NB4 (cell line): ENCODE measurements around the gene ADAMTS16.

ENCODE experiments used
- DNase-seq: peaks from one replicate; pipeline ENCODE4 v3.0.0; 2010; ENCODE audit warnings: low read depth
- H3K4me3 ChIP-seq: one replicate; pipeline ENCODE4 v1.5.1; 2011; ENCODE audit warnings: mild to moderate bottlenecking, low read depth, low read length, moderate library complexity
- MYC ChIP-seq: IDR thresholded peaks from 2 replicates; pipeline ENCODE4 v1.6.1; 2011; ENCODE audit warnings: low read depth, low read length
- POLR2A ChIP-seq: IDR thresholded peaks from 2 replicates; pipeline ENCODE4 v1.6.1; 2011; ENCODE audit warnings: mild to moderate bottlenecking; ENCODE audit not compliant: insufficient read length; ENCODE audit errors: extremely low read depth
- TF ChIP-seq, protein P1 (sequence below): IDR thresholded peaks from 2 replicates; pipeline ENCODE4 v1.6.1; 2011; ENCODE audit warnings: low read depth, low read length
- TF ChIP-seq, protein P2 (sequence below): IDR thresholded peaks from one replicate; pipeline ENCODE4 v1.5.1; 2012; ENCODE audit warnings: low read depth, low read length

Gene ADAMTS16

DNA sequence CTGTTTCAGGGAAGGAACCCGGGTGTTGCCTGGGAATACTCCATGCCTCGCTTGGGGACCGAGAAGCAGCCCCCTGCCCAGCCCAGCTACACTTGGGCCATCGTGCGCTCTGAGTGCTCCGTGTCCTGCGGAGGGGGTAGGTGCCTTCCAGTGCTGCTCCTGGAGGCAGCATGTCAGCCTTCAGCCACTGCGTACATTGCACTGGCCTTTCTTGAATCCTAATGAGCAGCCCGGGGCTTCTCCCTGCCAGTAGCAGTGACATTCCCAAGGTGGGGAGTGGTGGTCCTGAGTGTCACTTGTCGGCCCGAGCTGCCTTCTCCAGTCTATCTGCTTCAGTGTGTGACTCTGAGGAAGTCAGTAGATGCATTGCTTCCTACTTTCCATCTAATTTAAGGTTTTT, 101.9 kb downstream of the ADAMTS16 start:
- no peak for DNase-seq
- H3K4me3 ChIP-seq: no peak overlapping the region
- TF ChIP-seq, protein P1, sequence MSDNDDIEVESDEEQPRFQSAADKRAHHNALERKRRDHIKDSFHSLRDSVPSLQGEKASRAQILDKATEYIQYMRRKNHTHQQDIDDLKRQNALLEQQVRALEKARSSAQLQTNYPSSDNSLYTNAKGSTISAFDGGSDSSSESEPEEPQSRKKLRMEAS: no peak
- no peak for TF ChIP-seq POLR2A
- TF ChIP-seq, protein P2, sequence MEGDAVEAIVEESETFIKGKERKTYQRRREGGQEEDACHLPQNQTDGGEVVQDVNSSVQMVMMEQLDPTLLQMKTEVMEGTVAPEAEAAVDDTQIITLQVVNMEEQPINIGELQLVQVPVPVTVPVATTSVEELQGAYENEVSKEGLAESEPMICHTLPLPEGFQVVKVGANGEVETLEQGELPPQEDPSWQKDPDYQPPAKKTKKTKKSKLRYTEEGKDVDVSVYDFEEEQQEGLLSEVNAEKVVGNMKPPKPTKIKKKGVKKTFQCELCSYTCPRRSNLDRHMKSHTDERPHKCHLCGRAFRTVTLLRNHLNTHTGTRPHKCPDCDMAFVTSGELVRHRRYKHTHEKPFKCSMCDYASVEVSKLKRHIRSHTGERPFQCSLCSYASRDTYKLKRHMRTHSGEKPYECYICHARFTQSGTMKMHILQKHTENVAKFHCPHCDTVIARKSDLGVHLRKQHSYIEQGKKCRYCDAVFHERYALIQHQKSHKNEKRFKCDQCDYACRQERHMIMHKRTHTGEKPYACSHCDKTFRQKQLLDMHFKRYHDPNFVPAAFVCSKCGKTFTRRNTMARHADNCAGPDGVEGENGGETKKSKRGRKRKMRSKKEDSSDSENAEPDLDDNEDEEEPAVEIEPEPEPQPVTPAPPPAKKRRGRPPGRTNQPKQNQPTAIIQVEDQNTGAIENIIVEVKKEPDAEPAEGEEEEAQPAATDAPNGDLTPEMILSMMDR: no peak
- no peak for TF ChIP-seq MYC

DNA sequence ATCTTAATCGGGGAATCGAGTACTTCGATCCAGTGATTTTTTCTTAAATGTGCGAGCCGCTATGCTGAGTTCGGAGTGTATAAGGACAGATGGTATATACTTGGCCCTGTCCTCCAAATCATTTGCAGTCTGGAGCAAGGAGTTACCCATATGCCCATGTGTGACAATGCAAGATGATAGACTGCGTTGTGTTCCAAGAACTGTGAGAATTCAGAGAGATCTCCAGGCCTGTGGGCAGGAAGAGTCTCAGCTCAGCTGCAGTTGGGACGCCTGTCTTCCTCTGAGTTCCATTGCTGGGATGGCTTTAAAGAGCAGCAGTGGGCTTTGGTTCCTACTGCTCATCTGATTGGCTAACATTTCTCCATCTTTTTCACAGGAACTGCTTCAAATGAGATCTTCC, 106.6 kb downstream of the ADAMTS16 start:
- no peak overlapping the region for H3K4me3 ChIP-seq
- TF ChIP-seq POLR2A: no peak
- TF ChIP-seq, protein P1: no peak
- TF ChIP-seq MYC: no peak
- TF ChIP-seq, protein P2: no peak
- no peak for DNase-seq

DNA sequence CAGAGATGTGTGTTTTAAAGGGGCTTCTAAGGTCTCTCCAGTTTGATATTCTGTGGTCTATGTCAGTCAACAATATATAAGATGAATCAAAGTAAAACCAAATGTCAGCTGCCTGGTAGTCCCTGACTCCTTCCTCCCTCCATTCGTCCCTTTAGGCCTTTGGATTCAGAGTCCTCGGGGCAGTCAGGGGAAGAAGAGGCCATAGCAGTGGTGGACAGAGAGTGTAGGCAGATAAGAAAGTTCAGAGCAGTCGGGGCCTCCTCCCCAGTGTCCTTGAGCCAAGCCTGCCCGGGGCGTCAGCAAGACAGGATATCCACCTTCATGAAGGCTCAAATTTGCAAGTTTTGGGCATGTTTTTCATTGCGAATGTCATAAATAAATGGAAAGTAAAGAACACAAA, 110.6 kb downstream of the ADAMTS16 start:
- DNase-seq: no peak
- no peak for TF ChIP-seq POLR2A
- no peak for TF ChIP-seq MYC
- TF ChIP-seq, protein P2: no peak
- TF ChIP-seq, protein P1: no peak
- H3K4me3 ChIP-seq: no peak overlapping the region

DNA sequence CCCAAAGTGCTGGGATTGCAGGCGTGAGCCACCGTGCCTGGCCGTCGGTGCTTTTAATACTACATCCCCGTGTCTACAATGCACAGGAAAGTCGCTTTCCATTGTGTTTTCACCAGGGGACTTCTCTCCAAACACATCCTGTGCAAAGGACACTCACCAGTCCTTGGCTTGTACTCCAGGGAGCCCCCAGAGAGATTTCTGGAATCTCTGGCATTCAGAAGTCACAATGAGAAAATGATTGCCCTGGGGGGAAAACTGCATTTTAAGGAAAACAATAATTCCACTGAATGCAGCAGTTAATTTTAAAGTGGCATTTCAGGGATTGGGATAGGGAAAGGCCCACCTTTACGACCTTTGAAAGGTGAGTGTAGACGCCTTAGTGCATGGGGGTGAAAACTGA, 112.0 kb downstream of the ADAMTS16 start:
- TF ChIP-seq, protein P1: no peak
- TF ChIP-seq POLR2A (no peak), MYC (no peak)
- TF ChIP-seq, protein P2: no peak
- no peak for DNase-seq
- H3K4me3 ChIP-seq: no peak overlapping the region

DNA sequence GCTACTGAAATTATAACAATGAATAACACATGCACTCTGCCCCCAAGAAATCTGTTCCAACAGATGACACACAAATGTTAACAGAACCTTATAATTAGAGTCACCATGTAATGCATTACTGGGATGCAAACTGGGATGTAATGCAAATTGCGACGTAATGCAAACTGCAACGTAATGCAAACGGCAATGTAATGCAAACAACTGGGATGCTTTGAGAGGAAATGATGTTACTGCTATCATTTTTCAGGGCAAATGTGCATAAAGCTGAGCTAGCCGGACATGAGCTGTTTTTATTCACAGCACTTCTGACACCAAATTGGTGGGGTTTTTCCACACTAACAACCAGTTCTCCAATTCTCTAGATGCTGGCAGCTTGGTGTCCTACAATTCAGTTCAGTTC, 117.2 kb downstream of the ADAMTS16 start:
- TF ChIP-seq MYC: no peak
- TF ChIP-seq POLR2A: no peak
- TF ChIP-seq, protein P2: no peak
- TF ChIP-seq, protein P1: no peak
- DNase-seq: no peak
- H3K4me3 ChIP-seq: no peak overlapping the region

DNA sequence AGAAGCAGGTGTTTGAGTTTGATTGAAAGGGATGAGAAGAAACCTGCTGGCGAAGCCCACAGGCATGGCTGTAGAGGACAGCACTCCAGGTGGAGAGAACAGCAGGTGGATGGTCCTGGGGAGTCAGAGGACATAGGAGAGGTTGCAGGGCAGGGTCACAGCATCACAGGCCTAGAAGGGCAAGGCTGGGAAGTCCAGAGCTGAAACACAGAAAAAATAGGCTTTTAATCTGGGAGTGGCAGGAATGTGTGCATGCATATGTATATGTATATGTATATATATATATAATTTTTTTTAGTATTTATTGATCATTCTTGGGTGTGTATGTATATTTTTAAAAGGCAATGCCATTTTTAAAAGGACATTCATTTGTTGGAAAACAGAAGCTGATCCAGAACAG, 118.4 kb downstream of the ADAMTS16 start:
- no peak overlapping the region for H3K4me3 ChIP-seq
- DNase-seq: no peak
- TF ChIP-seq, protein P2: no peak
- TF ChIP-seq POLR2A (no peak), MYC (no peak)
- TF ChIP-seq, protein P1: no peak
